SK-N-SH (cell line): ENCODE data around the gene NIPA2. TPM values are rescaled to one million over a fixed set of nuclear protein-coding genes. Genes with fewer than 3 reads are reported as not detected.

ENCODE experiments used
- CTCF ChIA-PET: fragments of 300-600, 350-600 bp; formaldehyde crosslinking; extraction: SDS; loops from one replicate; lab custom pipeline; 2021; lab: Yijun Ruan, JAX
- POLR2A ChIA-PET: fragments of 350-600 bp; sonication (Branson Sonifier 250); formaldehyde crosslinking; extraction: SDS; loops from one replicate; lab custom pipeline; 2020; ENCODE audit warnings: antibody characterized with exemption, inconsistent platforms; lab: Yijun Ruan, JAX
- DNase-seq: peaks from one replicate; pipeline ENCODE4 v3.0.0; 2012
- H2AFZ ChIP-seq: fragments of 200-600 bp; sonication (generic); 2 replicates; pipeline ENCODE4 v1.8.1; 2016; ENCODE audit warnings: antibody characterized with exemption, mild to moderate bottlenecking, low read depth
- H3F3A ChIP-seq: fragments of 200-600 bp; sonication (generic); replicated peaks from 2 replicates; pipeline ENCODE3; 2016; ENCODE audit warnings: antibody characterized with exemption, mild to moderate bottlenecking; ENCODE audit not compliant: insufficient read depth
- H3K27ac ChIP-seq, 2 experiments: fragments of 200-500 bp in 1 of 2; fragments of 200-600 bp in 1 of 2; sonication (Bioruptor generic) in 1 of 2; sonication (generic), shearing (Covaris generic) in 1 of 2; 2 replicates each; pipeline versions ENCODE4 v1.5.1 to v1.6.1; 2014 to 2016; ENCODE audit warnings: low read depth in 2 of 2, inconsistent platforms in 1 of 2, low read length in 1 of 2, mild to moderate bottlenecking in 1 of 2, mixed read lengths in 1 of 2
- H3K27me3 ChIP-seq: fragments of 200-600 bp; sonication (generic), shearing (Covaris generic); 2 replicates; pipeline ENCODE4 v1.6.1; 2016; ENCODE audit warnings: mixed run types; ENCODE audit not compliant: insufficient read depth
- H3K36me3 ChIP-seq, 2 experiments: fragments of 200-500 bp in 1 of 2; fragments of 200-600 bp in 1 of 2; sonication (Bioruptor generic) in 1 of 2; sonication (generic) in 1 of 2; replicated peaks in 1 of 2; 2 replicates each; pipeline versions ENCODE3 to v1.5.1; 2014 to 2016; ENCODE audit warnings: low read length in 1 of 2, mild to moderate bottlenecking in 1 of 2; ENCODE audit not compliant: insufficient read depth in 2 of 2, control insufficient read depth in 1 of 2
- H3K4me1 ChIP-seq, 2 experiments: fragments of 200-500 bp in 1 of 2; fragments of 200-600 bp in 1 of 2; sonication (Bioruptor generic) in 1 of 2; sonication (generic), shearing (Covaris generic) in 1 of 2; 2 replicates each; pipeline versions ENCODE4 v1.5.1 to v1.6.1; 2014 to 2016; ENCODE audit warnings: low read depth in 1 of 2, low read length in 1 of 2, mixed run types in 1 of 2; ENCODE audit not compliant: insufficient read depth in 2 of 2, control insufficient read depth in 1 of 2
- H3K4me2 ChIP-seq: fragments of 200-600 bp; sonication (generic), shearing (Covaris generic); 2 replicates; pipeline ENCODE4 v1.6.1; 2017; ENCODE audit warnings: mixed run types
- H3K4me3 ChIP-seq, 2 experiments: fragments of 200-500 bp in 1 of 2; fragments of 200-600 bp in 1 of 2; sonication (Bioruptor generic) in 1 of 2; sonication (generic), shearing (Covaris generic) in 1 of 2; 2 replicates each; pipeline versions ENCODE4 v1.5.1 to v1.8.1; 2014 to 2016; ENCODE audit warnings: low read depth in 2 of 2, inconsistent platforms in 1 of 2, low read length in 1 of 2, mild to moderate bottlenecking in 1 of 2, mixed read lengths in 1 of 2, moderate library complexity in 1 of 2
- H3K79me2 ChIP-seq: fragments of 200-600 bp; sonication (generic); 2 replicates; pipeline ENCODE4 v1.8.1; 2017; ENCODE audit warnings: mild to moderate bottlenecking; ENCODE audit not compliant: insufficient read depth
- H3K9ac ChIP-seq: fragments of 200-600 bp; sonication (generic); 2 replicates; pipeline ENCODE4 v1.6.1; 2017; ENCODE audit warnings: mixed run types
- H3K9me2 ChIP-seq: fragments of 200-600 bp; sonication (generic); 2 replicates; pipeline ENCODE4 v1.6.1; 2017; ENCODE audit warnings: mixed run types
- H3K9me3 ChIP-seq: fragments of 200-600 bp; sonication (generic); 2 replicates; pipeline ENCODE4 v1.6.1; 2017; ENCODE audit warnings: mixed run types, mild to moderate bottlenecking, moderate library complexity
- H4K20me1 ChIP-seq: fragments of 200-600 bp; sonication (generic); 2 replicates; pipeline ENCODE4 v1.6.1; 2017; ENCODE audit warnings: mild to moderate bottlenecking, mixed run types; ENCODE audit not compliant: insufficient read depth
- CHD2 ChIP-seq: fragments of 150-350 bp; IDR thresholded peaks from 2 replicates; pipeline ENCODE4 v1.6.1; 2018; ENCODE audit warnings: low read length; ENCODE audit not compliant: partially characterized antibody
- CTCF ChIP-seq: fragments of 200-600 bp; sonication (generic); IDR thresholded peaks from 2 replicates; pipeline ENCODE4 v1.6.1; 2017; ENCODE audit warnings: antibody characterized with exemption, mild to moderate bottlenecking, moderate library complexity
- EZH2phosphoT487 ChIP-seq: fragments of 200-600 bp; sonication (generic); IDR thresholded peaks from 2 replicates; pipeline ENCODE4 v1.6.1; 2017; ENCODE audit warnings: low read depth, mixed run types, mild to moderate bottlenecking, antibody characterized with exemption, moderate library complexity, borderline replicate concordance
- FOSL2 ChIP-seq: IDR thresholded peaks from 2 replicates; pipeline ENCODE4 v1.4.0; 2012; ENCODE audit warnings: low read depth, mild to moderate bottlenecking, moderate library complexity, borderline replicate concordance
- FOXJ3 ChIP-seq: sonication (generic); formaldehyde crosslinking; IDR thresholded peaks from 2 replicates; pipeline ENCODE4 v1.5.1; 2020; ENCODE audit warnings: mild to moderate bottlenecking, missing genetic modification reagents
- GABPA ChIP-seq: IDR thresholded peaks from 2 replicates; pipeline ENCODE4 v1.4.0; 2012; ENCODE audit warnings: low read depth, mild to moderate bottlenecking
- GATA2 ChIP-seq: sonication (generic); formaldehyde crosslinking; IDR thresholded peaks from 2 replicates; pipeline ENCODE4 v1.5.0; 2020; ENCODE audit warnings: mild to moderate bottlenecking, missing genetic modification reagents
- IRF3 ChIP-seq: fragments of 150-350 bp; IDR thresholded peaks from 2 replicates; pipeline ENCODE4 v1.6.1; 2016; ENCODE audit warnings: mild to moderate bottlenecking, low read depth, low read length
- JUND ChIP-seq: IDR thresholded peaks from 2 replicates; pipeline ENCODE4 v1.4.0; 2012
- MEF2A ChIP-seq: IDR thresholded peaks from 2 replicates; pipeline ENCODE4 v1.4.0; 2012; ENCODE audit warnings: low read depth, borderline replicate concordance
- RCOR1 ChIP-seq: fragments of 150-350 bp; IDR thresholded peaks from 2 replicates; pipeline ENCODE4 v1.6.1; 2017; ENCODE audit warnings: antibody characterized with exemption, low read length
- SIN3A ChIP-seq: IDR thresholded peaks from 2 replicates; pipeline ENCODE4 v1.6.1; 2012; ENCODE audit warnings: low read depth, mild to moderate bottlenecking, low read length, moderate library complexity, borderline replicate concordance
- TEAD4 ChIP-seq: IDR thresholded peaks from 2 replicates; pipeline ENCODE4 v1.4.0; 2012; ENCODE audit warnings: mild to moderate bottlenecking, borderline replicate concordance; ENCODE audit not compliant: insufficient read depth
- ZBTB33 ChIP-seq: IDR thresholded peaks from 2 replicates; pipeline ENCODE4 v1.4.0; 2012; ENCODE audit warnings: low read depth, borderline replicate concordance
- WGBS: methylation state at CpG from one replicate; pipeline ENCODE4 v1.1.6; 2017; ENCODE audit warnings: low lambda C conversion rate; 5-methylcytosine and 5-hydroxymethylcytosine counted together
- polyA plus RNA-seq, 3 experiments: library from polyadenylated mRNA; depleted of rRNA; stranded (reverse); fragments of >200 nt; gene quantifications; 2 replicates each; pipeline ENCODE4 v1.2.3, GENCODE V29; 2012

NIPA2 gene
- polyA plus RNA-seq, 1 of the 3 experiments (the other 2 are of a cell fraction): 32.0 TPM

GRCh38 chr15:22877117-22877516 lies 38.7 kb downstream of the NIPA2 start:
- Histone ChIP-seq H3K27me3 (no peaks in the 10 kb centered on the region), H3K4me2 (no peak overlapping the region), H4K20me1 (no peaks in the 10 kb centered on the region), H3K9me3 (no peaks in the 10 kb centered on the region), H2AFZ (no peak overlapping the region), H3K4me1 (peaks cover 0 to 4% of the 10 kb centered on the region in 2 experiments; a peak in 1 of 4 replicates), H3K4me3 (no peak overlapping the region), H3K36me3 (peaks cover 33 to 61% of the 10 kb centered on the region in 2 experiments), H3K9me2 (no peaks in the 10 kb centered on the region), H3K79me2 (no peaks in the 10 kb centered on the region), H3K9ac (no peak overlapping the region), H3K27ac (no peak overlapping the region), H3F3A (peaks cover 8% of the 10 kb centered on the region)
- TF ChIP-seq GABPA (no peak), CHD2 (no peak), FOSL2 (no peak), TEAD4 (no peak), CTCF (no peak), ZBTB33 (no peak), GATA2 (CRISPR knock-in tag) (no peak), IRF3 (no peak), SIN3A (no peak), FOXJ3 (CRISPR knock-in tag) (no peak), EZH2phosphoT487 (no peak), JUND (no peak), RCOR1 (no peak), MEF2A (no peak)
- no peak for DNase-seq
- ChIA-PET CTCF (interaction anchor here (0.9 kb wide), 1 partner anchor 16 kb away, joined by 3 read pairs; no protein-coding TSS in a partner anchor), POLR2A (no interaction called here)
- 98% methylated on average over 5 of the region's 5 CpGs for WGBS
